ENCODE measurements around the gene MACROD1.

Gene MACROD1

GRCh38 chr11:64035576-64035975, 130.3 kb downstream of the MACROD1 start, which contains the start of gene FLRT1:
TSS of gene FLRT1 (plus strand) at chr11:64035931. CDS start at chr11:64116268, 80,337 bp downstream.
- no peak for DNase-seq (ENCODE audit: low spot score in 2 of 2)
- no peaks in the 10 kb centered on the region for H3K4me1 ChIP-seq
- H3K9me3 ChIP-seq = no peaks in the 10 kb centered on the region
- in situ Hi-C loops (cut with MboI; ENCODE audit: low sequenced_read_pairs) = no loop called here
- peaks cover 32% of the 10 kb centered on the region for H3K27me3 ChIP-seq (ENCODE audit: low read depth)
- H3K36me3 ChIP-seq (replicated peaks) = no peaks in the 10 kb centered on the region
- H3K4me3 ChIP-seq = no peak within 1 kb of the TSS

- in situ Hi-C loops (cut with MboI; ENCODE audit: low sequenced_read_pairs) = no loop called here
- no peaks in the 10 kb centered on the region for H3K9me3 ChIP-seq
- no peaks in the 10 kb centered on the region for H3K4me1 ChIP-seq
- H3K4me3 ChIP-seq = no peak overlapping the region
- DNase-seq (ENCODE audit: low spot score in 2 of 2) = no peak
- H3K36me3 ChIP-seq (replicated peaks) = no peaks in the 10 kb centered on the region
- peaks cover 32% of the 10 kb centered on the region for H3K27me3 ChIP-seq (ENCODE audit: low read depth)
Measured at GRCh38 chr11:64035081-64035524, 130.8 kb downstream of the MACROD1 start.

GRCh38 chr11:64034411-64034811, 131.5 kb downstream of the MACROD1 start:
- no peak for DNase-seq (ENCODE audit: low spot score in 2 of 2)
- H3K27me3 ChIP-seq (ENCODE audit: low read depth) = peaks cover 32% of the 10 kb centered on the region
- H3K4me1 ChIP-seq = no peaks in the 10 kb centered on the region
- no peaks in the 10 kb centered on the region for H3K9me3 ChIP-seq
- H3K36me3 ChIP-seq (replicated peaks) = no peaks in the 10 kb centered on the region
- no peak overlapping the region for H3K4me3 ChIP-seq
- in situ Hi-C loops (cut with MboI; ENCODE audit: low sequenced_read_pairs) = no loop called here

GRCh38 chr11:64032050-64032449, 133.9 kb downstream of the MACROD1 start:
- Histone ChIP-seq H3K36me3 (replicated peaks) (no peaks in the 10 kb centered on the region), H3K27me3 (ENCODE audit: low read depth) (peaks cover 24% of the 10 kb centered on the region), H3K9me3 (no peaks in the 10 kb centered on the region), H3K4me1 (no peaks in the 10 kb centered on the region; the same call in 1 of the 2 replicates), H3K4me3 (no peak overlapping the region)
- in situ Hi-C loops (cut with MboI; ENCODE audit: low sequenced_read_pairs) = no loop called here
- no peak for DNase-seq (ENCODE audit: low spot score in 2 of 2)

GRCh38 chr11:64031001-64031400, 134.9 kb downstream of the MACROD1 start:
- Histone ChIP-seq H3K4me3 (no peak overlapping the region), H3K4me1 (no peaks in the 10 kb centered on the region; the same call in 1 of the 2 replicates), H3K9me3 (no peaks in the 10 kb centered on the region), H3K36me3 (replicated peaks) (no peaks in the 10 kb centered on the region), H3K27me3 (ENCODE audit: low read depth) (peaks cover 14% of the 10 kb centered on the region)
- DNase-seq (ENCODE audit: low spot score in 2 of 2) = no peak
- in situ Hi-C loops (cut with MboI; ENCODE audit: low sequenced_read_pairs) = no loop called here

GRCh38 chr11:64029773-64030172, 136.1 kb downstream of the MACROD1 start:
- Histone ChIP-seq H3K9me3 (no peaks in the 10 kb centered on the region), H3K27me3 (ENCODE audit: low read depth) (peaks cover 7% of the 10 kb centered on the region), H3K4me1 (no peaks in the 10 kb centered on the region; the same call in 1 of the 2 replicates), H3K4me3 (no peak overlapping the region), H3K36me3 (replicated peaks) (no peaks in the 10 kb centered on the region)
- DNase-seq (ENCODE audit: low spot score in 2 of 2) = no peak
- in situ Hi-C loops (cut with MboI; ENCODE audit: low sequenced_read_pairs) = no loop called here

GRCh38 chr11:64028398-64029115, 137.4 kb downstream of the MACROD1 start:
- DNase-seq (ENCODE audit: low spot score in 2 of 2) = peak; percentile 49 to 77
- in situ Hi-C loops (cut with MboI; ENCODE audit: low sequenced_read_pairs) = no loop called here
- no peaks in the 10 kb centered on the region for H3K36me3 ChIP-seq (replicated peaks)
- H3K9me3 ChIP-seq = no peaks in the 10 kb centered on the region
- no peaks in the 10 kb centered on the region; the same call in 1 of the 2 replicates for H3K4me1 ChIP-seq
- no peaks in the 10 kb centered on the region for H3K27me3 ChIP-seq (ENCODE audit: low read depth)
- no peak overlapping the region for H3K4me3 ChIP-seq

GRCh38 chr11:64027651-64028397, 138.1 kb downstream of the MACROD1 start:
- in situ Hi-C loops (cut with MboI; ENCODE audit: low sequenced_read_pairs) = no loop called here

GRCh38 chr11:64026575-64027205, 139.2 kb downstream of the MACROD1 start:
- Histone ChIP-seq H3K36me3 (replicated peaks) (no peaks in the 10 kb centered on the region), H3K27me3 (ENCODE audit: low read depth) (no peaks in the 10 kb centered on the region), H3K9me3 (no peaks in the 10 kb centered on the region), H3K4me3 (no peak overlapping the region), H3K4me1 (no peaks in the 10 kb centered on the region; the same call in 1 of the 2 replicates)
- in situ Hi-C loops (cut with MboI; ENCODE audit: low sequenced_read_pairs) = no loop called here
- DNase-seq (ENCODE audit: low spot score in 2 of 2) = no peak

More at GRCh38 chr11:64027651-64028397, 138.1 kb downstream of the MACROD1 start:
- no peaks in the 10 kb centered on the region for H3K9me3 ChIP-seq
- H3K4me1 ChIP-seq = no peaks in the 10 kb centered on the region; the same call in 1 of the 2 replicates
- H3K36me3 ChIP-seq (replicated peaks) = no peaks in the 10 kb centered on the region
- DNase-seq (ENCODE audit: low spot score in 2 of 2) = no peak
- H3K4me3 ChIP-seq = no peak overlapping the region
- H3K27me3 ChIP-seq (ENCODE audit: low read depth) = no peaks in the 10 kb centered on the region

GRCh38 chr11:64025205-64025604, 140.7 kb downstream of the MACROD1 start:
- no peaks in the 10 kb centered on the region; the same call in 1 of the 2 replicates for H3K4me1 ChIP-seq
- no peak for DNase-seq (ENCODE audit: low spot score in 2 of 2)
- in situ Hi-C loops (cut with MboI; ENCODE audit: low sequenced_read_pairs) = no loop called here

GRCh38 chr11:64023712-64024710, 141.9 kb downstream of the MACROD1 start:
- in situ Hi-C loops (cut with MboI; ENCODE audit: low sequenced_read_pairs) = no loop called here
- Histone ChIP-seq H3K36me3 (replicated peaks) (no peaks in the 10 kb centered on the region), H3K4me1 (no peaks in the 10 kb centered on the region; the same call in 1 of the 2 replicates)

More at GRCh38 chr11:64025205-64025604, 140.7 kb downstream of the MACROD1 start:
- Histone ChIP-seq H3K9me3 (no peaks in the 10 kb centered on the region), H3K27me3 (ENCODE audit: low read depth) (peaks cover 3% of the 10 kb centered on the region; the same call in 1 of the 2 replicates), H3K36me3 (replicated peaks) (no peaks in the 10 kb centered on the region), H3K4me3 (no peak overlapping the region)

GRCh38 chr11:64022125-64022784, 143.7 kb downstream of the MACROD1 start:
- no peaks in the 10 kb centered on the region for H3K36me3 ChIP-seq (replicated peaks)
- H3K27me3 ChIP-seq (ENCODE audit: low read depth) = peaks cover 4% of the 10 kb centered on the region; the same call in 1 of the 2 replicates
- in situ Hi-C loops (cut with MboI; ENCODE audit: low sequenced_read_pairs) = no loop called here
- DNase-seq (ENCODE audit: low spot score in 2 of 2) = no peak
- no peaks in the 10 kb centered on the region for H3K4me1 ChIP-seq
- H3K9me3 ChIP-seq = no peaks in the 10 kb centered on the region
- H3K4me3 ChIP-seq = no peak overlapping the region

More at GRCh38 chr11:64023712-64024710, 141.9 kb downstream of the MACROD1 start:
- H3K9me3 ChIP-seq = no peaks in the 10 kb centered on the region
- H3K27me3 ChIP-seq (ENCODE audit: low read depth) = peaks cover 4% of the 10 kb centered on the region; the same call in 1 of the 2 replicates
- no peak for DNase-seq (ENCODE audit: low spot score in 2 of 2)
- H3K4me3 ChIP-seq = no peak overlapping the region
